Activated naive CD8-positive, alpha-beta T cell treated with anti-CD3 and anti-CD28 coated beads, Interleukin-2, amount 10 ng/mL, durations not matched to agents 7 days and 5 days (primary cell): ENCODE results near the gene ILF3. TPM values are rescaled to one million over a fixed set of nuclear protein-coding genes. Genes with fewer than 3 reads are reported as not detected.

ENCODE experiments used
- ATAC-seq: fragments of 150-1000 bp; cut with Tn5 transposase; one replicate; pipeline ENCODE4 v1.10.0; 2021; ENCODE audit warnings: low read depth, moderate library complexity
- POLR2A ChIA-PET: fragments of 350-600 bp; sonication (Branson Sonifier 250); formaldehyde crosslinking; loops from one replicate; lab custom pipeline; 2021; ENCODE audit warnings: antibody characterized with exemption; lab: Charles Lee
- DNase-seq: peaks from one replicate; pipeline ENCODE4 v3.0.0; 2021
- H3K27ac Mint-ChIP-seq: one replicate; pipeline ENCODE4 v1.8.0; 2022; ENCODE audit warnings: mild to moderate bottlenecking, mixed read lengths
- H3K27me3 Mint-ChIP-seq: one replicate; pipeline ENCODE4 v1.8.0; 2022; ENCODE audit warnings: mild to moderate bottlenecking, moderate library complexity, mixed read lengths
- H3K36me3 Mint-ChIP-seq: one replicate; pipeline ENCODE4 v1.8.0; 2021; ENCODE audit warnings: mild to moderate bottlenecking, mixed read lengths
- H3K4me1 Mint-ChIP-seq: one replicate; pipeline ENCODE4 v1.8.0; 2021; ENCODE audit warnings: mixed read lengths
- H3K4me3 Mint-ChIP-seq: one replicate; pipeline ENCODE4 v1.8.0; 2022; ENCODE audit warnings: mild to moderate bottlenecking, moderate library complexity, mixed read lengths
- H3K9me3 Mint-ChIP-seq: one replicate; pipeline ENCODE4 v1.8.0; 2021; ENCODE audit warnings: mixed read lengths
- total RNA-seq, 2 experiments: library from RNA; stranded (reverse); gene quantifications; one replicate each; pipeline ENCODE4 v1.2.3, GENCODE V29; 2021

The ILF3 gene
- total RNA-seq, 2 experiments from 2014 or later: 344 to 354 TPM

DNA sequence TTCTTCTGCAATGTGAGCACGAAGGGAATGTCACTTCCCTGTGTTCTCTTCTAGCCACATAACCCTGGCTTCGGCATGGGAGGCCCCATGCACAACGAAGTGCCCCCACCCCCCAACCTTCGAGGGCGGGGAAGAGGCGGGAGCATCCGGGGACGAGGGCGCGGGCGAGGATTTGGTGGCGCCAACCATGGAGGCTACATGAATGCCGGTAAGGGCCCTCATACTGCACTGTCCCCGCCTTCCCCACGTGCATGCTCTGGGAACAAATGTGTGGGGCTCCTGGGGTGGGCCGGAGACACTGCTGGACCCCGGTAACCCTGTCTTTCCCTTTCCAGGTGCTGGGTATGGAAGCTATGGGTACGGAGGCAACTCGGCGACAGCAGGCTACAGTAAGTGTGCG, 29.4 kb downstream of the ILF3 start:
- H3K36me3 Mint-ChIP-seq: peaks cover 12% of the 10 kb centered on the region
- H3K27ac Mint-ChIP-seq: no peak overlapping the region
- POLR2A ChIA-PET: interaction anchor here (1.6 kb wide), 1 partner anchor 18 kb away, joined by 4 read pairs; the partner anchor contains the start of gene QTRT1
- DNase-seq (no peak), ATAC-seq (no peak)
- no peaks in the 10 kb centered on the region for H3K27me3 Mint-ChIP-seq
- H3K9me3 Mint-ChIP-seq: no peaks in the 10 kb centered on the region
- no peaks in the 10 kb centered on the region for H3K4me1 Mint-ChIP-seq
- H3K4me3 Mint-ChIP-seq: no peak overlapping the region

DNA sequence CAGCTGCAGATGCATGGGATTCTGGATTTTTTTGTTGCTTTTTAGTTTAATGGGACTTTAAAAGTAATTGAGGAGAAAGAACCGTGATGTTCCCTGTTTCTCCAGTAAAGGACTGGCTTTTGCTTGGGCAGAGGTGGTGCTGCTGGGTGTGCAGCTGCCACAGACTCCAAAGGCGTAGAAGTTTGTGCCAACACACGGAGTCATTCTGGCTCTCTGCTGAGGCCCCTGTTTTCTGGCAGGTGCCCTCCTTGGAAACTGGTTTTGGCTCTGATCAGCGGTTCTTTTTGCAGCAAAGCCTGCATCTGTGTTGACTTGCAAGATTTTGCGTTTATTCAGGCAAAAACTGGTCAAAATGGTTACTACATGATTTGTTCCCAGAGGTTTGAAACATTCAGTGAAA, 31.1 kb downstream of the ILF3 start:
- H3K27ac Mint-ChIP-seq: no peak overlapping the region
- no peak overlapping the region for H3K4me3 Mint-ChIP-seq
- POLR2A ChIA-PET: interaction anchor here (0.6 kb wide), 1 partner anchor 286 kb away, joined by 3 read pairs; no protein-coding TSS in a partner anchor
- no peaks in the 10 kb centered on the region for H3K9me3 Mint-ChIP-seq
- no peaks in the 10 kb centered on the region for H3K27me3 Mint-ChIP-seq
- ATAC-seq (no peak), DNase-seq (no peak)
- peaks cover 16% of the 10 kb centered on the region for H3K36me3 Mint-ChIP-seq
- H3K4me1 Mint-ChIP-seq: no peaks in the 10 kb centered on the region

- no peak overlapping the region for H3K4me3 Mint-ChIP-seq
- POLR2A ChIA-PET: no interaction called here
- no peak overlapping the region for H3K27ac Mint-ChIP-seq
- H3K36me3 Mint-ChIP-seq: peaks cover 13% of the 10 kb centered on the region
- no peaks in the 10 kb centered on the region for H3K27me3 Mint-ChIP-seq
- H3K9me3 Mint-ChIP-seq: no peaks in the 10 kb centered on the region
- H3K4me1 Mint-ChIP-seq: no peaks in the 10 kb centered on the region
- ATAC-seq: no peak
- DNase-seq: no peak
Measured at GRCh38 chr19:10686193-10686592, 32.0 kb downstream of the ILF3 start.

GRCh38 chr19:10686661-10687517, 32.7 kb downstream of the ILF3 start:
- H3K27ac Mint-ChIP-seq: no peak overlapping the region
- H3K36me3 Mint-ChIP-seq: peaks cover 9% of the 10 kb centered on the region
- POLR2A ChIA-PET: no interaction called here
- ATAC-seq (no peak), DNase-seq (no peak)
- H3K4me3 Mint-ChIP-seq: no peak overlapping the region
- no peaks in the 10 kb centered on the region for H3K27me3 Mint-ChIP-seq
- no peaks in the 10 kb centered on the region for H3K9me3 Mint-ChIP-seq
- H3K4me1 Mint-ChIP-seq: no peaks in the 10 kb centered on the region

- DNase-seq: no peak
- peaks cover 10% of the 10 kb centered on the region for H3K36me3 Mint-ChIP-seq
- H3K4me1 Mint-ChIP-seq: no peaks in the 10 kb centered on the region
- ATAC-seq: no peak
- no peak overlapping the region for H3K4me3 Mint-ChIP-seq
- H3K27ac Mint-ChIP-seq: no peak overlapping the region
- POLR2A ChIA-PET: no interaction called here
- no peaks in the 10 kb centered on the region for H3K27me3 Mint-ChIP-seq
- H3K9me3 Mint-ChIP-seq: no peaks in the 10 kb centered on the region
Measured at GRCh38 chr19:10687518-10688288, 33.6 kb downstream of the ILF3 start.

- DNase-seq: no peak
- Mint-ChIP-seq H3K27ac (no peak overlapping the region), H3K4me3 (no peak overlapping the region), H3K9me3 (no peaks in the 10 kb centered on the region), H3K27me3 (no peaks in the 10 kb centered on the region), H3K4me1 (no peaks in the 10 kb centered on the region), H3K36me3 (peaks cover 11% of the 10 kb centered on the region)
- POLR2A ChIA-PET: no interaction called here
- no peak for ATAC-seq
Measured at GRCh38 chr19:10688545-10689280, 34.6 kb downstream of the ILF3 start.

DNA sequence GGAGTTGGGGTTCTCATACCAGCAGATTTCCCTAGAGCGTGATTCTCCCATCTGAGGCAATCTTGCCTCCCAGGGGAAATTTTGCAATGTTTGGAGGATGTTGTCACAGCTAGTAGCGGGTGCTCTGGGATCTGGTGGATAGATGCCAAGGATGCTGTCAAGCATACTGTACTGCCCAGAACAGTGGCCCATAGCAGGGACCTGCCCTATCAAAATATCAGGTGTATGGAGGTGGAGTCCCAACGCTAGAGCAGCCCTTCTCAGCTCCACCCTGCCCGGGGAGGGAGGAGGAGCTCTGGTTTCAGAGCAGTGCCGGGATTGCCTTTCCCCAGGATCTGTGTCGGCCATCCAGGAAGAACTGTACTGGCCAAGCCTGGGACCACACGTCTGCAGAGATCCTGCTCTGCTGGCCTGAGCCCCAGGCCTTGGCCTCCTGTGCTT, 36.2 kb downstream of the ILF3 start:
- DNase-seq: no peak
- Mint-ChIP-seq H3K36me3 (peaks cover 7% of the 10 kb centered on the region), H3K4me3 (no peak overlapping the region), H3K27ac (no peak overlapping the region), H3K4me1 (peaks cover 5% of the 10 kb centered on the region), H3K9me3 (no peaks in the 10 kb centered on the region), H3K27me3 (peaks cover under 1% of the 10 kb centered on the region)
- POLR2A ChIA-PET: no interaction called here
- no peak for ATAC-seq

DNA sequence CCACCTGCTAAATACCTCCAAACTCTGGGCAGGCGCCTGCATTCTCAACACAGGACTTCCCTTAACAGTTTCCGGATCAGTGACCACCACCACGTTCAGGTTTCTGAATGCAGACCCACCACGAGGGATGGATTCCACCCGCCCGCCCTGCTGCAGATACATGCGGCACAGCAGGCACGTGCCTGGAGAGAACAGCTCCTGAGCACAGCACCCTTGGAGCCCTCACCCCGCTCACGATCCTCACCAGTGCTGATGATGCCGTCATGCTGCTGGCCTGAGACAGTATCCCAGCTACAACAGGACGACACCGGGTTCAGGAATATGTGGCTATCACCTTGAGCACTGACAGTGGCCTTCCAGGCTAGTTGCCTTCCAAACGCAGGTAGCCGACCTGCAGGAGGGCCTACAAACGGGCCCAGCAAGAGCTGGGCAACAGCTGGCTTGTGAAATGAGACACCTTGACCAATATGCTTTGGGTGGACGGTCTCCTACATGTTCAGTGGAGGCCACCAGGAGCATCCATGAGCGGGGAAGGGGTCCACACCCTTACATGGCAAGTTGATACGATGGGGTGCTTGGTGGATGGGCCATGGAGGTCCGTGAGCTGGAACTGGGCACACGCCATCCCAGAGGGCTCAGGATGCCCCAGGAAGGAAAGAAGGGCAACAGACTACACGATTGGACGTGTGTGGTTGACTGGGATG, 37.2 kb downstream of the ILF3 start:
- Mint-ChIP-seq H3K27me3 (peaks cover 4% of the 10 kb centered on the region), H3K9me3 (no peaks in the 10 kb centered on the region), H3K27ac (no peak overlapping the region), H3K4me3 (no peak overlapping the region), H3K36me3 (peaks cover 8% of the 10 kb centered on the region), H3K4me1 (peaks cover 8% of the 10 kb centered on the region)
- no peak for ATAC-seq
- POLR2A ChIA-PET: interaction anchor here (0.6 kb wide), 1 partner anchor 16 kb away, joined by 3 read pairs; no protein-coding TSS in a partner anchor
- no peak for DNase-seq

GRCh38 chr19:10691883-10692282, 37.7 kb downstream of the ILF3 start:
- Mint-ChIP-seq H3K36me3 (peaks cover 8% of the 10 kb centered on the region), H3K27ac (no peak overlapping the region), H3K4me3 (no peak overlapping the region), H3K9me3 (no peaks in the 10 kb centered on the region), H3K27me3 (peaks cover 7% of the 10 kb centered on the region), H3K4me1 (peaks cover 11% of the 10 kb centered on the region)
- ATAC-seq (no peak), DNase-seq (no peak)
- POLR2A ChIA-PET: no interaction called here

GRCh38 chr19:10692673-10693264, 38.6 kb downstream of the ILF3 start:
- POLR2A ChIA-PET: interaction anchor here (0.6 kb wide), 1 partner anchor 145 kb away, joined by 6 read pairs; no protein-coding TSS in a partner anchor
- Mint-ChIP-seq H3K27ac (peak overlapping the region; percentile 54), H3K36me3 (peaks cover 8% of the 10 kb centered on the region), H3K9me3 (no peaks in the 10 kb centered on the region), H3K4me1 (peaks cover 11% of the 10 kb centered on the region), H3K4me3 (no peak overlapping the region), H3K27me3 (peaks cover 11% of the 10 kb centered on the region)
- DNase-seq: no peak
- ATAC-seq: no peak

DNA sequence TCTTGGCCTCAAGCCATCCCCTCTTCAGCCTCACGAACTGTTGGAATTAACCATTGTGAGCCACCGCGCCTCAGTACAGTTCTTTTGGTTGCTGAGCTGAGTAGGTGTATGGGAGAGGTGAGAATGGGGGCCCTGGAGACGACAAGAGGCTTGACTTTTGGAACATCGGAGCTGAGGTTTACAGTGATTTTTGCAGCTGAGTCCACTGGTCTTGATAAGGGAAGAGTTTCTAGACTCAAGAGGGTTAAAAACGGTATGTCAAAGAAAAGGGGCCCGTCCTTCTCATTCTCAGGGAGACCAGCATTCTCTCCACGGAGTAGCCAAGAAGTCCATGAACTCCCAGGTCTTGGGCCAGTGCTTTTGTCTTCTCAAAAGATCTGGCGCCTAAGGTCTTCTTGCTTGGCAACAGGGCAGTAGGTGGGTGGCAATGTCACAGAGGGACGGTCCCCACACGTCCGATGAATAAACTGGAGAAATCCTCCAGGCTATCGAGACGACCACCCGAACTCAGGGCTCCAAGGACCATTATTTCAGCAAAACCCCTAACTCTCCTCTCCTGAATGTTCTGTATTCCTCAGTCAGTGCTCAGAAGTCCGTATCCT, 40.7 kb downstream of the ILF3 start:
- H3K27ac Mint-ChIP-seq: no peak overlapping the region
- H3K36me3 Mint-ChIP-seq: peaks cover 5% of the 10 kb centered on the region
- ATAC-seq (no peak), DNase-seq (no peak)
- no peaks in the 10 kb centered on the region for H3K9me3 Mint-ChIP-seq
- H3K4me3 Mint-ChIP-seq: peak overlapping the region; percentile 82
- H3K4me1 Mint-ChIP-seq: peaks cover 11% of the 10 kb centered on the region
- POLR2A ChIA-PET: interaction anchor here (0.5 to 1.2 kb wide), 5 partner anchors 36 to 380 kb away, joined by 4 to 5 read pairs (median 5); no protein-coding TSS in a partner anchor
- H3K27me3 Mint-ChIP-seq: peaks cover 11% of the 10 kb centered on the region
